Measurements from ENCODE around the gene PEMT.

The PEMT gene

GRCh38 chr17:17516941-17517720, 74.4 kb downstream of the PEMT start:
- DNase-seq (ENCODE audit: extremely low read depth in 1 of 2, low read depth in 1 of 2): no peak

GRCh38 chr17:17515934-17516930, 75.3 kb downstream of the PEMT start:
- DNase-seq (ENCODE audit: extremely low read depth in 1 of 2, low read depth in 1 of 2): no peak

- no peak for DNase-seq (ENCODE audit: extremely low read depth in 1 of 2, low read depth in 1 of 2)
Measured at GRCh38 chr17:17514993-17515933, 76.2 kb downstream of the PEMT start.

GRCh38 chr17:17514361-17514992, 77.0 kb downstream of the PEMT start:
- no peak for DNase-seq (ENCODE audit: extremely low read depth in 1 of 2, low read depth in 1 of 2)

GRCh38 chr17:17513626-17514025, 77.9 kb downstream of the PEMT start:
- no peak for DNase-seq (ENCODE audit: extremely low read depth in 1 of 2, low read depth in 1 of 2)

- DNase-seq (ENCODE audit: extremely low read depth in 1 of 2, low read depth in 1 of 2): no peak
Measured at GRCh38 chr17:17512866-17513265, 78.6 kb downstream of the PEMT start.

- no peak for DNase-seq (ENCODE audit: extremely low read depth in 1 of 2, low read depth in 1 of 2)
Measured at GRCh38 chr17:17511881-17512858, 79.3 kb downstream of the PEMT start.

GRCh38 chr17:17511293-17511741, 80.2 kb downstream of the PEMT start:
- no peak for DNase-seq (ENCODE audit: extremely low read depth in 1 of 2, low read depth in 1 of 2)

GRCh38 chr17:17510456-17511292, 80.8 kb downstream of the PEMT start:
- DNase-seq (ENCODE audit: extremely low read depth in 1 of 2, low read depth in 1 of 2): no peak

GRCh38 chr17:17509601-17510425, 81.7 kb downstream of the PEMT start:
- no peak for DNase-seq (ENCODE audit: extremely low read depth in 1 of 2, low read depth in 1 of 2)

GRCh38 chr17:17508646-17509591, 82.6 kb downstream of the PEMT start:
- no peak for DNase-seq (ENCODE audit: extremely low read depth in 1 of 2, low read depth in 1 of 2)

GRCh38 chr17:17508019-17508535, 83.4 kb downstream of the PEMT start:
- no peak for DNase-seq (ENCODE audit: extremely low read depth in 1 of 2, low read depth in 1 of 2)

GRCh38 chr17:17507465-17508011, 84.0 kb downstream of the PEMT start:
- DNase-seq (ENCODE audit: extremely low read depth in 1 of 2, low read depth in 1 of 2): no peak

GRCh38 chr17:17506893-17507464, 84.5 kb downstream of the PEMT start:
- DNase-seq (ENCODE audit: extremely low read depth in 1 of 2, low read depth in 1 of 2): no peak

- DNase-seq (ENCODE audit: extremely low read depth in 1 of 2, low read depth in 1 of 2): no peak
Measured at GRCh38 chr17:17506181-17506741, 85.2 kb downstream of the PEMT start.

Data from activated CD8-positive, alpha-beta memory T cell treated with anti-CD3 and anti-CD28 coated beads for 1 hour (primary cell).